NCI-H1436 treated with DMSO at 0.1 percent for 48 hours (cell line): ENCODE data around the gene TEC.

ENCODE experiments used
- DNase-seq: peaks from one replicate; lab custom pipeline; 2025; lab: John Stamatoyannopoulos, UW

The TEC gene

DNA sequence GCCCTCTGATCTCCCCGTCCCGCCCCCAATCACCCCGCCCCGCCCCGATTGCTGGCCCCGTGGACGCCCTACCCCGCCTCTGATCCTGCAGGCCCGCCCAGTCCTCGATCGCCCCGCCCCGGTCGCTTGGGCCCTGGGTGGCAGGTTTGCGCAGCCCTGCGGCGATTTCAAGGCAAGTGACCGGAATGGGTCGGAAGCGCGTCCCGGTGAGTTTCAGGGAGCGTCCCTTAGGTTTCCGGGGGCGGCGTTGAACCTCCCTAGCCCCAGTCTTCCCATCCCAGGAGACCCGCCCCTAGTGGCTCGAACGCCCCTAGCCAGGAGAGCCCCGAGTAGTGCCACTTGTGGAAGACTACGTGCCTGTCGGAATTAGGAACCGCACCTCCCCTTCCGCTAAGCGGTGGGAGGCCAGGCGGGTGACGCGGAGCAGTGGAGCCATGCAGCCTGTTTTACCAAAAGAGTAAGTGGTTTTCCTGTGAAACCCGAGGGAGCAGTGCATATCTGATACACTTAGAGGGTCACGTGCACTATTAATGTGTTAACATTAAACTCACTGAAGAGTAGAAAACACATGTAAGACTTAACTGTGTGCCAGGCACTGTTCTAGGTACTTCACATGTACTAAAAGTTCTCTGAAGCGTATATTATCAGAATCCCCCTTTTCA is 354 bp upstream of the TEC start:
- peak; percentile 27 for DNase-seq

DNA sequence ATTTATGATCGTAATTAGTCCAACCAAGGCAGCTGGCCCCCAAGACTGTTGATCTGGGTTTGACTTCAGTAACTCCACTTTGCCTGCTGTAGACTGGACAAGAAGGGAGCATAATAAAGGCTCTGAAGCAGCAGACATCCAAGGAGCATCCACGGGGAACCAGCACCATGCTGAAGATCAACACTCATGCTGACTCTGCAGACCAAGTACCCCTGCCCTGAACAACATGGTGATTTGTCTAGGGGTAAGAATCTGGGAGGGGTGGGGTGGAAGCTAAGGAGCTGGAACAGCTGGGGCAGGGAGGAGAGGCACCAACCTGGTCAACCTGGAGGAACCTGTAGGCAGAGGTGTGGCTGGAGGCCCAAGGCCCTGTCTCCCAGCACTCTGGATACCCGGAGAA is 2.1 kb downstream of the TEC start:
- DNase-seq = no peak

DNA sequence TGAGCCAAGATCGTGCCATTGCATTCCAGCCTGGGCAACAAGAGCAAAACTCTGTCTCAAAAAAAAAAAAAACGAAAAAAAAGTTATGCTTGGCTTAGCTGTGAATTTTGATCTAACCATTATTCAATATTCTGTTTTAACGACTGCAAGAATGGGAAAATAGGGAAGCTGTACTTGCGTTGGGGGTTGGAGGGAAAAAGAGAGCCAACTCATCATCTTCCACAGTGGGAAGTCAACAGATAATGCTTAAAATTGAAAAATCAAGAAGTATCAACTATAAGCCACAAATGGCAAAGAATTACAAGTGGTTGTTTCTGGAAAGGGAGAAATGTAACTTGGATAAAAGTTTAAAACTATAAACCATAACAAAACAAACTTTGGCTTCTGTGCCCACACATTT is 2.9 kb downstream of the TEC start:
- no peak for DNase-seq

DNA sequence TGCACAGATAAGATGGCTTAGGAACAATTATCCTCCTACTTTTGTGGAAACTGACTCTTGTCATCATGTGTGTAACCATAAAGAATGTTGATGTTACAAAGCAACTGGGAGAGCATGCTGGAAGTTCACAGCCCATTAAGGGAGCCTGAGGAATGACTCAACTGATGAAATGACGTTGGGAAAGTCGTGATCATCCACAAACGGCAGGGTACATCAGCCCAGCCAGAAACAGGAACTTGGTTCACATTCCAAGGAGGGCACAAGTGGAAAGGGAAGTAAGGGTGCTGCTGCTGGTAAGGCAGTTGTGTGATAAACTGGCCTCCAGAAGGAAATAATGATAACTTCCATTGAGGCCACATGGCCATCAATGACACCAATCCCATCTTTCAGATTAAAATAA is 6.7 kb downstream of the TEC start:
- DNase-seq = no peak

DNA sequence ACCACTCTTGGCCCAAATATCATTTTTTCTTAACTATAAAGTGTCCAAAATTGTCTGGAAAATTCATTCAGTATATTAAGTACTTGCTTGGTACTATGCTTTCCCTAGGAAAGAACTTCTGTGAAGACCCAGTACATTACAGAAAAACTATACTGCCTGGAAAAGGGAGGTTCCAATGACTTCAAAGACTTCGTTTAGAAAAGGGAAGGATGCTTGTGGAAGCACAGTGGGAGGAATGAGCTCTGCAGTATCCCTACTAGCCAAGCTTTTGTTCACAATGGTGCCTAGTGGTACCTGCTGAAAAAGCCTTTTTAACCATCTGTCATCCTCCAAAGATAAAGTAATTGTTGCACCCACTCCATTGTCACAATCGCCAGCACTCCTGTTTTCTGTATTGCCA is 7.2 kb downstream of the TEC start:
- DNase-seq = no peak

GRCh38 chr4:48261281-48261680 is 8.4 kb downstream of the TEC start:
- DNase-seq = no peak

DNA sequence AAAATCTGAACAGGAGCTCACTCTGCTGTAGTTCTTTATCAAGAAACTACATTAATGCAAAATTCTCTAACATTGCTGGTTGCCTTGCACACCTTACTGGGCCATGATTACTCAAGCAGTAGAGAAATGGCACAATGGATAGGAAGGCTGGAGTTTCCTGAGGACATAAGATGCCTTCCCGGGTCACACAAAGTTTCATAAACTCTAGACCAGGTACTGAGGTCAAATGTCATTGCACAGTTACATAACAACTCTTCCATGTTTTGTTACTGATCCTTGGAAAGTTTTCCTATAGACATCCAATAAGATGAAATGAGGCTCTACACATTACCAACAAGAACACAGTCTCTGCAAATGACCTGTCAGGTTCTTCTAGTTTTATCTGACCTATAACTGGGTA is 9.9 kb downstream of the TEC start:
- no peak for DNase-seq

- peak; percentile 7 for DNase-seq
Measured at GRCh38 chr4:48258845-48259397, 10.7 kb downstream of the TEC start.

DNA sequence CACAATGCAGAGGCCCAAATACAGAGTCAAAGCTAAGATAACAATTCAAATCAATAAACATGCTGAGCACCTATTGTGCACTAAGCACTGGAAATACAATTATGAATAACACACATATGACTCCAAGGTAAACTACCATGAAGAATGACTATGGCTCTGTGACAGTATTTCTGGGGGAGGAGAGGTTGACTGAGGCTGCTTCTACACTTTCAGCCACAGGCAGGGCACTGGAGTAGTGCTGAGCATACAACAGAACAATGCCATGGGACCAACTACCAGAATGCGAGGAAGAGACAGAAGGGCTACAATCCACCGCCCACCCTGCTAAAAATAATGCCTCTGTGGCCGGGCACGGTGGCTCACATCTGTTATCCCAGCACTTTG is 13.7 kb downstream of the TEC start:
- DNase-seq = no peak

DNA sequence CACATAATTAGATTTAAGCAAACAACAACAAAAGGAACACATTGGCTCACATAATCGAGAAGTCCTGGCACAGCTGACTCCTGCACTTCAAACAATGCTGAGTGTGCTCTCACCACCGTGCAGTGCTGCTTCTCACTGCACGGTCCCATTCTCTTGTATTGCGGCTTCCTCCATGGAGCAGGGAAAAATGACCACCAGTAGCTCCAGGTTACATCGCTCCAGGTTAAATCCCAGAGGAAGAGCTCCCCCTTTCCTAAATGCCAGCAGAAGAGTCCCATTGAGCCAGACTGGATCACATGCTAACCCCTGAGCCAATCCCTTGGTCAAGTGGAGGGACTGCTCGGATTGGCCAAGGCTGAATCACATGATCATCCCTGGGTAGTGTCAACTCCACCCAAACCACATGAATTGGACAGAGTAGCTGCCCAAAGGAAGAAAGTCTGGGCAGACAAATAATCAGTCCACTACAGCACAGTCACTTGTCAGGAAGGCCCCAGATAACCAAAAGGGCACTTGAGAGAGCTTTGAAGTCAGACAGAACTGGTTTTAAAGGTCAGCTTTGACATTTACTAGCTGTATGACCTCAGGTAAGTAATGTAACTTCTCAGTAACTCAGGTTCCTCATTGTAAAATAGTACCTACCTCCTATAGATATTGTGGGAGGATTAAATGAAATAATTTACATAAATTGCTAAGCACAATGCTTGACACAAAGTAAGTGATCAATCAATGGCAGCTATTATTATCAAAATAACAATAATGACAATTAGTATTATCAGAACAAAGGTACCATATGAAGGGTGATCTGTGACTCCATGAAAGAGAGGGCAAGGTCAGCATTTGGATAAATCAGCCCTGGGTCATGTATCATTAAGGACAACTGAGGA is 14.3 kb downstream of the TEC start:
- DNase-seq = no peak

DNA sequence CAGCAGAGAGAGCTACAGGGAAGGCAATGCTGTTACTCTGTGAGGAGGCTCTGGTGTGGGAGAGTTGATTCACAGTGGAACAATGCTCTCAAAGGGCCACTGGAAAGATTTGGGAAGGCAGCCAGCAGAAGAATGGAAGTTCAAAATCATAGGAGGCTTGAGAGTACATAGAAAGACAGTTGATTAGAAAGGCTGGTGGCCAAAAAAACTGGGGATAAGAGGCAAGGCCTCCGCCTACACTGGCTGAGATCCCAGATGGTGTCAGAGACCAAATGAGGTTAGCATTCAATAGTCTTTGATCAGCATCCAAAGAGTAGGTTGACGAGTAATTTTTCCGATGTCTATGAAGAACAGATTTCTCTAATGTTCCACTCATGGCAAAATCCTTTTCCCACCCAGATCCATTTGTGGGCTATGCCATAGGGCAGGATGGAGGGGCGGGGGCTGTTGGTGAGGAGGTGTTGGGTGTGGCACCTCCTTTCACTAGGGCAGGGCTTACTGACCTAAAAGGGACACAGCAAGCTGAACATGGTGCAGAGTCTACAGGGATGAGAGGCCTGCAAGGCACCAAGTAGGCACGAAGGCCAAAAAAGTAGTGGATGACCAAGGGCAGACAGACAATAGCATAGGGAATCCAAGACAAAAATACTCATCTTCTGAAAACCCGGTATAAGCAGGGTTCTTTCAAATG is 15.1 kb downstream of the TEC start:
- no peak for DNase-seq

- no peak for DNase-seq
Measured at GRCh38 chr4:48252313-48252712, 17.3 kb downstream of the TEC start.

- no peak for DNase-seq
Measured at GRCh38 chr4:48250980-48251379, 18.7 kb downstream of the TEC start.

DNA sequence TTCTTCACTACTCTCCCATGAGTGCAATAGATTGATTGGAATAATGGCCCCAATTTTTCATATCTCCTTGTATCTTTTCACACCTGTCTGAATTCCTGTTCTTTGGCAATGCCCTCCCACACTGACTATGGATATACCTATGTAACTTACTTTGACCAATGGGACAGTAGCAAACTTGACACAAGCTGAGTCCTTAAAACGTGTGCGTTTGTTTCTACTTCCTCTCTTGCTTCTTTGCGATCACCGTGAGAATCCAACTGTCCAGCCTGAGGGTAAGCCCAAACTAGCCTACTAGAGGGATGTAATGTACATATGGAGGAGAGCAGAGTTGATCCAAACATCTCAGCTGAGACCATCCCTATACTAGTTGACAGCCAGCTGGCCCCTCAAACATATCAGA is 19.3 kb downstream of the TEC start:
- DNase-seq = no peak

DNA sequence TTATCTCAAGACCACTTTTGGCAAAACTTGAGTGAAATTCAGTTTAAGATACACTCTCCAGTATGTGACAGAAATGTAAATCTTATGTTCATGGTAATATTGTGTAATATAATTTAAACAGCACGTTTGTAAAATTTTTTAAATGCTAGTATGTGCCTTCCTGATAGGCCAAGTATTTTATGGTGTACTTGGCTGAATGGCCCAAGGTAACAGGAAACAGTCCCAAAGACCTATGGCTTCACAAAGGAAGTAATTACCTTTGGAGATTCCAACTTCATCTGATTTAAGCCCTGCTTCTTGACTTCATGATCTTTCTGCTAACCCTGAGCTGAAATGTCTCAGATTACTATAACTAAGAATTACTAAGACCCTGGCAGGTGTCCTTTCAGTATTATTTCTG is 20.3 kb downstream of the TEC start:
- no peak for DNase-seq

DNA sequence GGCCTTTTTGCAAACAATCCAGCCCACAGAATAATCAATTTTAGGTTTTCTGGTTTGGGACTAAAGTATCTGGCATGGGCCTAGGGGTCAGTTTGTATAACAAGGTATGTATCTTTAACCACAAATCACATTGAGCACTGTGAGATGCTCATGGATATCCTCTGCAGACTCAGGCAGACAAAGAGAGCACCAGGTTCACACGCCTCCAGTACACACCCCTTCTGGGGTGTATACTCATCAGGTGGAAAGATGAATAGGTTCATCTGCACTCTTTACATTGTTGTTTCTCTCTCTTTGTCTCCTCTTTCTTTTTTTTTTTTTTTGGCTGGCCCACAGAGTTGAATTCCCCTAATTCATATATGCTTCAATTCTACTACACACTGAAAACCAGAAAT is 21.1 kb downstream of the TEC start:
- no peak for DNase-seq

DNA sequence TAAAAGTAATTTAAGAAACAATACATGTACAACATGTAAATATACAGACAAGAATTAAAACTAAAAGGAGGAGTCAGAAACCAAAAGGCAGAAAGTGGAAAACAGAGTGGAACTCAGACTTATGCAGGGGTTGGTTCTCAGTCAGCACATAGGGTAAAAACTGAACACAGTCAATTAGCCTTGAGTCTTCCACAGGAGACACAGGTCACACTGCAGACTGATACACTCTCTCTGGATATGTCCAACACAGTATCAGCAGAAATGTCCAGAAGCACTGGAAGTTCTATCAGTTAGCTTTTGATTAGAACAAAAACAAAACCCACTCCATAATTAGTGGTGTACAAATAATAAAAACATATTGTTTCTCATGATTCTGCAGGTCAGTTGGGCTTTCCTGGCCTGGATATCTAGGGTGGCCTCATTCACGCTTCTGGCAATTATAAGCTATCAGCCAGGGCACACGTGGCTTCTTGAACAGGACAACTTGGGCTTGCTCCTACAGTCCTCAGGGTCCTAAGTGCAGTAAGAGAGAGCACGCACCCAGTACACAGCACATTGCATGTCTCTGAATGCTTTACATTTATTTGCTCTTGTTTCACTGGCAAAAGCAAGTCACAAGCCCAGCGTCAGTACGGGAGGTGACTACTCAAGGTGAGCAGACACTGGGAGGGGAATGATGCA is 21.6 kb downstream of the TEC start:
- DNase-seq = no peak

DNA sequence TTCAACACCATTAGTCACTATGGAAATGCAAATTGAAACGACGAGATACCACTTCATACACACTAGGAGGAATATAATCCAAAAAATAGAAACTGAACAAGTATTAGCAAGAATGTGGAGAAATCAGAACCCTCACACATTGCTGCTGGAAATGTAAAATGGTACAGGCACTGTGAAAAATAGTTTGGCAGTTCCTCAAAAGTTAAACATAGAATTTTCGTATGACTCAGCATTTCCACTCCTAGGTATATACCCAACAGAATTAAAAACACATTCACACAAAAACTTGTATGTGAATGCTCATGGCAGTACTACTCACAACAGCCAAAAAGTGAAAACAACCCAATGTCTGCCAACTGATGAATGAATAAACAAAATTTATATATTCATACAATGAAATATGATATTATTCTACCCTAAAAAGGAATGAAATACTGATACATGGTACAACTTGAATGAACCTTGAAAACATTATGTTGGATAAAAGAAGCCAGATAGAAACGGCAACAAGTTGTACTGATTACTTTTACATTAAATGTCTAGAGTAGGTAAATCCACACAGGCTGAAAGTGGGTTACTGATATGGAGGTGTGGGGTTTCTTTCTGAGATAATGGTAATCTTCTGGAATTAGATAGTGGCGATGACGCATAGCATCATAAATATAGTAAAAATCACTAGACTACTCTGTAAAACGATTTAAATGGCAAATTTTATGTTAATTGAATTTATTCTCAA is 22.3 kb downstream of the TEC start:
- DNase-seq = no peak

GRCh38 chr4:48244665-48245064 is 25.0 kb downstream of the TEC start:
- DNase-seq = no peak

DNA sequence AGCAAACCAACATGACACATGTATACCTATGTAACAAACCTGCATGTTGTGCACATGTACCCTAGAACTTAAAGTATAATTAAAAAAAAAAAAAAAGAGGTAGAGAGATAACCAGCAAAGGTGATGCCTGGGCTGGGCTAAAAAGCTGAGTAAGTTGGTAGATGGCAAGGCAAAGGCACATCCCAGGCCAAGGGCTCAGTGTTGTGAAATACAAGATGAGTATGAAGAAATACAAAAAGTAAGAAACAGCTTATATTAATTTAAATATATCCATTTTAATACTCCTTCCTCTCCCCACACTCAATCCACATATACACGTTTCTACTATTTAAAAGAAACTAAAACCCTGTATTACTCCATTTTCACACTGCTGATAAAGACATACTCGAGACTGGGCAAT is 25.8 kb downstream of the TEC start:
- no peak for DNase-seq

GRCh38 chr4:48243429-48243828 is 26.2 kb downstream of the TEC start:
- DNase-seq = no peak
